HEK293 (cell line): ENCODE measurements around the gene GPS1.

Experiments
- CTCF ChIA-PET: fragments of 350-600 bp; formaldehyde crosslinking; extraction: SDS; loops from one replicate; lab custom pipeline; 2021; ENCODE audit warnings: antibody characterized with exemption; lab: Yijun Ruan, JAX
- POLR2A ChIA-PET: fragments of 300-600 bp; formaldehyde crosslinking; extraction: SDS; loops from one replicate; lab custom pipeline; 2020; ENCODE audit warnings: antibody characterized with exemption, inconsistent platforms; lab: Yijun Ruan, JAX
- H3K27ac ChIP-seq: fragments of 200-500 bp; sonication (Bioruptor generic); 2 replicates; pipeline ENCODE4 v1.5.1; 2014; ENCODE audit warnings: low read depth, low read length, control low read depth, inconsistent platforms; ENCODE audit errors: extremely low read depth
- H3K36me3 ChIP-seq, 2 experiments: fragments of 200-500 bp in 1 of 2; sonication (Bioruptor generic) in 1 of 2; 1 replicate in 1 of 2; 2 replicates in 1 of 2; pipeline ENCODE4 v1.5.1; 2014 to 2017; ENCODE audit warnings: inconsistent platforms in 2 of 2, low read length in 2 of 2; ENCODE audit not compliant: control insufficient read depth in 2 of 2, insufficient read depth in 1 of 2
- H3K4me1 ChIP-seq: fragments of 200-500 bp; sonication (Bioruptor generic); 2 replicates; pipeline ENCODE4 v1.5.1; 2014; ENCODE audit warnings: mild to moderate bottlenecking, low read length, inconsistent platforms; ENCODE audit not compliant: control insufficient read depth, insufficient read depth
- H3K4me3 ChIP-seq: 2 replicates; pipeline ENCODE4 v1.5.1; 2011; ENCODE audit warnings: low read depth, mild to moderate bottlenecking, control low read depth, low read length, moderate library complexity
- H3K9me3 ChIP-seq: fragments of 200-500 bp; sonication (Bioruptor generic); 2 replicates; pipeline ENCODE4 v1.5.1; 2014; ENCODE audit warnings: low read depth, low read length, inconsistent platforms; ENCODE audit not compliant: control insufficient read depth, insufficient read depth
- BCL11A ChIP-seq: fragments of 450-650 bp; formaldehyde crosslinking; IDR thresholded peaks from 2 replicates; pipeline ENCODE4 v1.5.1; 2016; ENCODE audit warnings: low read depth, missing biosample characterization, missing genetic modification characterization
- FEZF1 ChIP-seq: fragments of 450-650 bp; formaldehyde crosslinking; IDR thresholded peaks from 2 replicates; pipeline ENCODE4 v1.5.1; 2016; ENCODE audit warnings: missing biosample characterization, missing genetic modification characterization
- GLI2 ChIP-seq: fragments of 450-650 bp; formaldehyde crosslinking; IDR thresholded peaks from 2 replicates; pipeline ENCODE4; 2017; ENCODE audit warnings: missing biosample characterization, missing genetic modification characterization, low read depth, borderline replicate concordance
- GLIS2 ChIP-seq: fragments of 450-650 bp; formaldehyde crosslinking; IDR thresholded peaks from 2 replicates; pipeline ENCODE4 v1.5.1; 2016; ENCODE audit warnings: missing biosample characterization, missing genetic modification characterization
- HOXA7 ChIP-seq: sonication (generic); formaldehyde crosslinking; IDR thresholded peaks from 2 replicates; pipeline ENCODE4 v1.8.1; 2022; ENCODE audit warnings: missing genetic modification reagents, borderline replicate concordance
- KLF10 ChIP-seq: fragments of 450-650 bp; IDR thresholded peaks from 2 replicates; pipeline ENCODE4 v1.5.1; 2018; ENCODE audit warnings: missing biosample characterization, mild to moderate bottlenecking, missing genetic modification characterization
- KLF8 ChIP-seq: fragments of 450-650 bp; formaldehyde crosslinking; IDR thresholded peaks from 2 replicates; pipeline ENCODE4 v1.5.1; 2016; ENCODE audit warnings: missing biosample characterization, missing genetic modification characterization
- OVOL3 ChIP-seq: fragments of 450-650 bp; formaldehyde crosslinking; IDR thresholded peaks from 2 replicates; pipeline ENCODE4 v1.5.1; 2016; ENCODE audit warnings: missing biosample characterization, missing genetic modification characterization
- PRDM4 ChIP-seq: fragments of 450-650 bp; formaldehyde crosslinking; IDR thresholded peaks from 2 replicates; pipeline ENCODE4 v1.5.1; 2017; ENCODE audit warnings: missing biosample characterization, missing genetic modification characterization
- PRDM6 ChIP-seq: fragments of 450-650 bp; formaldehyde crosslinking; IDR thresholded peaks from 2 replicates; pipeline ENCODE4 v1.5.1; 2017; ENCODE audit warnings: missing biosample characterization, missing genetic modification characterization
- SCRT1 ChIP-seq: fragments of 450-650 bp; formaldehyde crosslinking; IDR thresholded peaks from 2 replicates; pipeline ENCODE4 v1.5.1; 2016; ENCODE audit warnings: missing biosample characterization, missing genetic modification characterization, borderline replicate concordance
- ZBTB17 ChIP-seq: fragments of 450-650 bp; formaldehyde crosslinking; IDR thresholded peaks from 2 replicates; pipeline ENCODE4 v1.5.1; 2016; ENCODE audit warnings: missing biosample characterization, missing genetic modification characterization
- ZBTB48 ChIP-seq: fragments of 450-650 bp; formaldehyde crosslinking; IDR thresholded peaks from 2 replicates; pipeline ENCODE4 v1.5.1; 2016; ENCODE audit warnings: missing biosample characterization, missing genetic modification characterization
- ZBTB8A ChIP-seq: fragments of 450-650 bp; formaldehyde crosslinking; IDR thresholded peaks from 2 replicates; pipeline ENCODE4 v1.5.1; 2016; ENCODE audit warnings: missing biosample characterization, missing genetic modification characterization
- ZFHX2 ChIP-seq: fragments of 450-650 bp; formaldehyde crosslinking; conservative IDR thresholded peaks from 2 replicates; pipeline ENCODE4 v1.5.1; 2016; ENCODE audit warnings: missing biosample characterization, missing genetic modification characterization
- ZIC2 ChIP-seq: fragments of 450-650 bp; formaldehyde crosslinking; IDR thresholded peaks from 2 replicates; pipeline ENCODE4 v1.5.1; 2016; ENCODE audit warnings: missing biosample characterization, missing genetic modification characterization
- ZNF341 ChIP-seq: fragments of 450-650 bp; formaldehyde crosslinking; IDR thresholded peaks from 2 replicates; pipeline ENCODE4; 2016; ENCODE audit warnings: low read depth, missing biosample characterization, missing genetic modification characterization
- ZNF37A ChIP-seq: fragments of 450-650 bp; IDR thresholded peaks from 2 replicates; pipeline ENCODE4 v1.5.1; 2018; ENCODE audit warnings: missing biosample characterization, missing genetic modification characterization
- ZNF423 ChIP-seq: fragments of 450-650 bp; formaldehyde crosslinking; IDR thresholded peaks from 2 replicates; pipeline ENCODE4 v1.5.1; 2016; ENCODE audit warnings: missing biosample characterization, missing genetic modification characterization
- ZNF510 ChIP-seq: fragments of 450-650 bp; formaldehyde crosslinking; IDR thresholded peaks from 2 replicates; pipeline ENCODE4 v1.5.1; 2018; ENCODE audit warnings: mild to moderate bottlenecking, missing genetic modification characterization, missing biosample characterization; ENCODE audit not compliant: insufficient replicate concordance
- ZNF529 ChIP-seq: fragments of 450-650 bp; formaldehyde crosslinking; IDR thresholded peaks from 2 replicates; pipeline ENCODE4 v1.5.1; 2017; ENCODE audit warnings: missing genetic modification characterization, missing biosample characterization; ENCODE audit not compliant: insufficient replicate concordance
- ZNF629 ChIP-seq: fragments of 450-650 bp; formaldehyde crosslinking; IDR thresholded peaks from 2 replicates; pipeline ENCODE4 v1.5.1; 2017; ENCODE audit warnings: missing biosample characterization, missing genetic modification characterization
- ZNF76 ChIP-seq: fragments of 450-650 bp; formaldehyde crosslinking; IDR thresholded peaks from 2 replicates; pipeline ENCODE4; 2016; ENCODE audit warnings: low read depth, missing biosample characterization, missing genetic modification characterization, borderline replicate concordance
- ZSCAN5A ChIP-seq: fragments of 450-650 bp; formaldehyde crosslinking; IDR thresholded peaks from 2 replicates; pipeline ENCODE4 v1.5.1; 2016; ENCODE audit warnings: missing biosample characterization, missing genetic modification characterization
- TF ChIP-seq, protein P1 (sequence below): fragments of 450-650 bp; formaldehyde crosslinking; IDR thresholded peaks from 2 replicates; pipeline ENCODE4 v1.5.1; 2017; ENCODE audit warnings: missing biosample characterization, mild to moderate bottlenecking, missing genetic modification characterization, moderate library complexity

Gene GPS1

GRCh38 chr17:82103553-82104451, 52.1 kb downstream of the GPS1 start:
- no peak overlapping the region for H3K4me3 ChIP-seq
- H3K4me1 ChIP-seq, result peaks cover 13% of the 10 kb centered on the region
- H3K36me3 ChIP-seq, result peaks cover 0 to 3% of the 10 kb centered on the region in 2 experiments; a peak in 1 of 3 replicates
- TF ChIP-seq ZBTB8A (peak; percentile 19; the same call in 1 of the 2 replicates), ZNF341 (tag by site-specific recombination) (0 out of 2 replicates have a peak, but pooled peaks have one; percentile 34), KLF8 (tag by site-specific recombination) (peak; percentile 36; the same call in 1 of the 2 replicates), ZBTB48 (tag by site-specific recombination) (no peak), ZBTB17 (tag by site-specific recombination) (0 out of 2 replicates have a peak, but pooled peaks have one; percentile 17)
- TF ChIP-seq, protein P1, sequence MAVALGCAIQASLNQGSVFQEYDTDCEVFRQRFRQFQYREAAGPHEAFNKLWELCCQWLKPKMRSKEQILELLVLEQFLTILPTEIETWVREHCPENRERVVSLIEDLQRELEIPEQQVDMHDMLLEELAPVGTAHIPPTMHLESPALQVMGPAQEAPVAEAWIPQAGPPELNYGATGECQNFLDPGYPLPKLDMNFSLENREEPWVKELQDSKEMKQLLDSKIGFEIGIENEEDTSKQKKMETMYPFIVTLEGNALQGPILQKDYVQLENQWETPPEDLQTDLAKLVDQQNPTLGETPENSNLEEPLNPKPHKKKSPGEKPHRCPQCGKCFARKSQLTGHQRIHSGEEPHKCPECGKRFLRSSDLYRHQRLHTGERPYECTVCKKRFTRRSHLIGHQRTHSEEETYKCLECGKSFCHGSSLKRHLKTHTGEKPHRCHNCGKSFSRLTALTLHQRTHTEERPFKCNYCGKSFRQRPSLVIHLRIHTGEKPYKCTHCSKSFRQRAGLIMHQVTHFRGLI (tag by site-specific recombination), result 0 out of 2 replicates have a peak, but pooled peaks have one; percentile 42
- POLR2A ChIA-PET, result interaction anchor here (0.6 to 2.8 kb wide), 6 partner anchors 17 to 290 kb away, joined by 3 to 14 read pairs (median 3); partner anchors contain the start of gene RAC3
- no peak overlapping the region for H3K27ac ChIP-seq
- no peaks in the 10 kb centered on the region for H3K9me3 ChIP-seq
- CTCF ChIA-PET, result interaction anchor here (1.0 kb wide), 1 partner anchor 76 kb away, joined by 3 read pairs; no protein-coding TSS in a partner anchor

DNA sequence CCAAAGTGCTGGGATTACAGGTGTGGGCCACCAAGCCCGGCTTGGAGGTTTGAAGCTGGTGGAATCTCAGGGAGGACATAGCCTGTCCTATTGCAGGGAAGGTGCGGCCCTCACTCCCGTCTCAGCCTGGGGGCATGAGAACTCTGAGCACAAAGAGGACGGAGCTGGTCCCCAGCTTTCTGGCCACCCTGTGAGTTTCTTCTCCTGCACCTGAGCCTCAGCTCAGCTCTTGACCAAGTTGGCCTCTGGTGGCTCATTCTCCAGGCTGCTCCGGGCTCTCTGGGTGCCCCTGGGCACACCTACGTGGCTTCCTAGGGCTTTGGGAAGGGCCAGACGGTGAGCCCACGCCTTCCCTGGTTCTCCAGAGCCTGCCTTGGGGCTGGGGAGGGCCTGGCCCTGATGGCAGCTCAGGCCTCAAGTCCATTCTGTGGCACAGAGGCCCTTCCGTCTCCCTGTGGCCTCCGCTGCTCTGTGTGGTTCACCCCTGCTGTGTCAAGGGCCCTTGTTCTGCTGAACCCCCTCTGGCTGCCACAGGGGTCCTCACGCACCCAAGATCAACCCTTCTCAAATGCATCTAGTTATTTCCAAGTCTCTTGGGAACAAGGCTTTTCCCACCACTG, 53.2 kb downstream of the GPS1 start:
- CTCF ChIA-PET, result interaction anchor here (0.6 kb wide), 2 partner anchors 40 to 163 kb away, joined by 3 read pairs; no protein-coding TSS in a partner anchor
- peaks cover 10% of the 10 kb centered on the region for H3K4me1 ChIP-seq

More for the DNA sequence above, 53.2 kb downstream of the GPS1 start:
- Histone ChIP-seq H3K27ac (peak overlapping the region; percentile 34; the same call in 1 of the 2 replicates), H3K36me3 (peaks cover 0 to 3% of the 10 kb centered on the region in 2 experiments; a peak in 2 of 3 replicates), H3K9me3 (no peaks in the 10 kb centered on the region), H3K4me3 (no peak overlapping the region)
- TF ChIP-seq ZNF510, result no peak
- TF ChIP-seq HOXA7, result no peak
- TF ChIP-seq ZNF529, result no peak
- TF ChIP-seq KLF10 (tag by site-specific recombination), result no peak
- TF ChIP-seq PRDM6 (tag by site-specific recombination), result no peak
- no peak for TF ChIP-seq BCL11A
- TF ChIP-seq GLIS2 (tag by site-specific recombination), result no peak
- TF ChIP-seq ZNF76 (tag by site-specific recombination), result no peak
- no peak for TF ChIP-seq ZSCAN5A (tag by site-specific recombination)
- peak; percentile 5; the same call in 1 of the 2 replicates for TF ChIP-seq ZNF423 (tag by site-specific recombination)
- no peak for TF ChIP-seq ZIC2 (tag by site-specific recombination)
- no peak for TF ChIP-seq ZNF629 (tag by site-specific recombination)
- peak; percentile 46 for TF ChIP-seq ZBTB8A
- no peak for TF ChIP-seq OVOL3 (tag by site-specific recombination)
- no peak for TF ChIP-seq GLI2 (tag by site-specific recombination)
- TF ChIP-seq ZFHX2 (tag by site-specific recombination), result no peak
- 0 out of 2 replicates have a peak, but pooled peaks have one; percentile 8 for TF ChIP-seq PRDM4 (tag by site-specific recombination)
- TF ChIP-seq SCRT1, result no peak
- TF ChIP-seq FEZF1 (tag by site-specific recombination), result no peak
- no peak for TF ChIP-seq ZNF37A
- POLR2A ChIA-PET, result interaction anchor here (0.6 to 2.8 kb wide), 4 partner anchors 23 to 289 kb away, joined by 3 to 14 read pairs (median 4); partner anchors contain the start of gene RAC3
